MV-4-11 (cell line): ENCODE measurements around the gene RAB39B.
"Not testable (repeated sequence)": the region's sequence is repeated elsewhere in the genome, so short reads cannot be mapped to it uniquely, and the experiment has no call there.

ENCODE experiments used
- DNase-seq: peaks from one replicate; lab custom pipeline; 2025; lab: John Stamatoyannopoulos, UW

The RAB39B gene, protein sequence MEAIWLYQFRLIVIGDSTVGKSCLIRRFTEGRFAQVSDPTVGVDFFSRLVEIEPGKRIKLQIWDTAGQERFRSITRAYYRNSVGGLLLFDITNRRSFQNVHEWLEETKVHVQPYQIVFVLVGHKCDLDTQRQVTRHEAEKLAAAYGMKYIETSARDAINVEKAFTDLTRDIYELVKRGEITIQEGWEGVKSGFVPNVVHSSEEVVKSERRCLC

GRCh38 chrX:155263854-155264628 lies at the start of gene RAB39B:
Gene RAB39B, minus strand, starts transcription at chrX:155264491. Its CDS starts 203 bp downstream, at chrX:155264288.
- DNase-seq, result no peak

GRCh38 chrX:155313766-155314165 lies 49.5 kb upstream of the RAB39B start:
- no peak for DNase-seq

GRCh38 chrX:155293771-155294170 lies 29.5 kb upstream of the RAB39B start:
- no peak for DNase-seq

DNA sequence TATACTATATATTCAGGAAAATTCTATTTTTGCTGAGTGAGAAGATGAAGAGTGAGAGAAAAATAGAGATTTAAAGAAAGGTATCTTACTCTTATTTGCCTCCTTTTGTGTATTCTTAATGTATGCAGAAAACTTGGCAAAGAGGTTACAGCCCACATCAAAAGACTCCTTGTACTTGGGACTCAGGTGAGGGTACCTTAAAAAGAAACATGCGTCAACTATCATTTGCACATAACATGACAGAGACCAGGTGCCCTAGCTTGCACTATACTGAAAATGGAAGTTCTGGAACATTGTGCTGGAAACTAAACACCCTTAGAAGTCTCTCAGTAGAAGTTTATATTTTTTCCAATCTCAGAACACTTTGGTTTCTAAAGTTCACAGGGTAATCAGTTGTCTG lies 15.6 kb upstream of the RAB39B start:
- DNase-seq, result no peak

GRCh38 chrX:155270969-155271368 lies 6.7 kb upstream of the RAB39B start:
- DNase-seq, result no peak

DNA sequence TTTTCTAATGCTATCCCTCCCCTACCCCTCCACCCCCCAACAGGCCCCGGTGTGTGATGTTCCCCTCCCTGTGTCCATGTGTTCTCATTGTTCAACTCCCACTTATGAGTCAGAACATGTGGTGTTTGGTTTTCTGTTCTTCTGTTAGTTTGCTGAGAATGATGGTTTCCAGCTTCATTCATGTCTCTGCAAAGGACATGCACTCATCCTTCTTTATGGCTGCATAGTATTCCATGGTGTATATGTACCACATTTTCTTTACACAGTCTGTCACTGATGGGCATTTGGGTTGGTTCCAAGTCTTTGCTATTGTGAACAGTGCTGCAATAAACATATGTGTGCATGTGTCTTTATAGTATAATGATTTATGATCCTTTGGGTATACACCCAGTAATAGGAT lies 3.7 kb upstream of the RAB39B start:
- DNase-seq, result not testable (repeated sequence)

DNA sequence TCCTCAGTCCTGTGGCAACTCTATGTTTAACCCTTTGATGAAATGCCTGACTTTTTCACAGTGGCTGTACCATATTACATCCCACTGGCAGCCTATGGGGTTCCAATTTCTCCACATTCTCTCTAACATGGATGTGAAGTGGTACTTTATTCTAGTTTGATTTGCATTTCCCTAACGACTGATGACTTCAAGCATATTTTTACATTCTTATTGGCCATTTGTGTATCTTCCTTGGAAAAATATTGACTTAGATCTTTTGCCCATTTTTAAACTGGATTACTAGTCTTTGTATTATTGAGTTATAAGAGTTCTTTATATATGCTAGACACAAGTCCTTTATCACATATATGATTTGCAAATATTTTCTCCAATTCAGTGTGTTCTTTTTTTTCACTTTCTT lies 2.1 kb upstream of the RAB39B start:
- DNase-seq, result no peak

DNA sequence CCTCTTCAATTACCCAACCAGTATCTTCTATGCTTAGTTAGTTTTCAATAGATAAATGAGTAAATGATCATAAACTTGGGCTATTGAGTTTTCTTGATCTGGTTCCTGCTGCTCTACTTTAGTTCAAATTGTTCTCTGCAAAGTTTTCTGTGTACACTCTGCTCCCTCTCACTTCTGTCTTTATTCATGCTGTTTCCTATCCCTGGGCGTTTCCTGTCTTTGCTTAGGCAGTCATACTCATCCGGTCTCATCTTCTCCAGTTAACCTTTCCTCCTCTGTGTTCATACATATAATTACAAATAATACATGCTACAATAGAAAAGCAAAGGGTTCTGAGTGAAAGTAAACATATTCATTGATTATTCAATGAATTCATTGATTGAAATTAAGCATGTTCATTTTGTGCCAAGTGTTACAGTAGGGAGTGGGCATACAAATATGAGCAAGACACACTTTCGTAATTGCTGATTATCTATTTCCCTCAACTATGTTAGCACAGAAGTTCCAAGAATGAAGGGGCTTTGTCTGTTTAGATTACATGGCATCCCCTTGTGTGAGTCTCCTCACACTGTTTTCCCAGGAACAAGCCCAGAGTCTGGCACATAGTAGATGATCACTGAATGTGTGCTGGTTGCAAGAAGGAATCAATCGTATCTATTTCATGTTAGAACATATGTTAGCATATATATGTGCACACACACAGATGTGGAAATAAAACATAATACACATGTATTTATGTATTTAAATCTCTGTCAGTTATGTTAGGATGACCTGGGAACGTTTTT lies 1.1 kb downstream of the RAB39B start:
- no peak for DNase-seq

GRCh38 chrX:155259752-155260151 lies 4.5 kb downstream of the RAB39B start:
- no peak for DNase-seq

- DNase-seq, result no peak
These were observed 12.9 kb downstream of the RAB39B start for GRCh38 chrX:155251391-155251790.

DNA sequence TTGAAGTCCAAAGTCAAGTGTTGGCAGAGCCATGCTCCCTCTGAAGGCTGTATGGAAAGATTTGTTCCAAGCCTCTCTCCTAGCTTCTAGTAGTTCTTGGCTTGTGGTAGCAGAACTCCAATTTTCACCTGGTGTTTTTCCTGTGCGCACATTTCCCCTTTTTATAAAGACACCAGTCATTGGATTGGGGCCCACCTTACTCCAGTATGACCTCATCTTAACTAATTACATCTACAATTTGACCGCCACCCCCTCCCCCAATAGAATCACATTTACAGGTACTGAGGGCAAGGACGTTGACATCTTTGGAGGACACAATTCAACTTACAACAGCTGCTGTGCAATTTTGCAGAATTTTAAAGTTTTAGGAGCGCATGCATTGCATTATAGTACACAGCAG lies 16.8 kb downstream of the RAB39B start:
- no peak for DNase-seq

DNA sequence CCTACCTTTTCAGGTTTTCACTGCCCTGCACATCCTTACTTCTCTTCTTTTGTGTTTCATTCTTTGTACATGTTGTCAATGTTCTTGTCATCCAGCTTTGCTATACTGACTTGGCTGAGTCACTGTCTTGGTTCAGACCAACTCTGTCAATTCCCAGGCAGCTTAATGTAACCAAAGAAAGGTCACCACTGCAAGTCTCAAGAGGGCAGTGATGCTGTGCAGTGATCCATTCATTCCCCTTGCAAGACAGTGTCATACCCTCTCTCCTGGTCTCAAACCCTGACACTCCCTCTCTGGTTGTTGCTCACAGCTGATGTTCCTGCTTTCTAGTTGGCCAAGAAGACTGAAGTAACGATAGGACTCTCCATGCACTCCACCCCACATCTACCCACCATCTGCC lies 17.5 kb downstream of the RAB39B start:
- DNase-seq, result peak; percentile 0

DNA sequence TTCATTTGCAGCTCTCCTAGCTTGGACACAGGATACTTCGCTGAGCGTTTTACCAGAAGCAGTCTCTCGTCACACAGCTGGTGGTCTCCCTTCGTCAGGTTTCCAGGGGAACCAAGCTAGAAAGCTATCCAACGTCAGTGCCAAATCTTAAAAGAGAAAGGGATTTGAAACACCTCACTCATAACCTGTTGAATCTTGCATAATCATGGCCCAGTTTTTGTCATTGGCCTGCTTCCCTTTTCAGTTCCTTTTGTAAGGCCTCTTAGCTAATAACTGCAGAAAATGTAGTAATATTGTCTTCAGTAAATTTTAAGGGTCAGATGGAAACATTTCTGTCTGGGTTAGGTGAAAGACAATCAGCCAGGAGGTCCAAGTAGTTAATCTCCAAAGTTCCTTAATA lies 22.0 kb downstream of the RAB39B start:
- DNase-seq, result peak; percentile 76

DNA sequence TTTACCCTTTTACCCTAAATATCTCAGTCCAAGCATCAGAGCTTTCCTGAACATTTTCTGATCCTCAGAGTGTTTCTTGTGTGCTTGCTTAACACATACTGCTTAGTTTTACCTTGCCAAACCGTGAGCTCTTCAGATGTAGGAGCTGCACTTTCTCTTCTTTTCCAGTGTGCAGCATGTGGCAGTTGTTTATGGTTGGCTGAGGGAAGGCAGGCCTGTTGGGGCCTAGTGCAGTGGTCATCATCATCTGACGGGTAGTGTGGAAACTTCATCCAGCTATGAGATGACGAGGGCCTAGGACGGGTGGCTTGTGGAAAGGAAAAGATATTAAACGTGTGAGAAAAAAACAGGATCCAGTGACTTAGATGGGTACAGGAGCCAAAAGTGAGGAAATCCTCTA lies 26.6 kb downstream of the RAB39B start:
- DNase-seq, result no peak

- no peak for DNase-seq
These were observed 28.4 kb downstream of the RAB39B start for GRCh38 chrX:155235891-155236290.

- no peak for DNase-seq
These were observed 33.1 kb downstream of the RAB39B start for GRCh38 chrX:155231163-155231562.

- DNase-seq, result no peak
These were observed 38.5 kb downstream of the RAB39B start for GRCh38 chrX:155225774-155226173.

GRCh38 chrX:155223746-155224145 lies 40.5 kb downstream of the RAB39B start:
- not testable (repeated sequence) for DNase-seq

GRCh38 chrX:155221351-155221750 lies 42.9 kb downstream of the RAB39B start:
- no peak for DNase-seq

DNA sequence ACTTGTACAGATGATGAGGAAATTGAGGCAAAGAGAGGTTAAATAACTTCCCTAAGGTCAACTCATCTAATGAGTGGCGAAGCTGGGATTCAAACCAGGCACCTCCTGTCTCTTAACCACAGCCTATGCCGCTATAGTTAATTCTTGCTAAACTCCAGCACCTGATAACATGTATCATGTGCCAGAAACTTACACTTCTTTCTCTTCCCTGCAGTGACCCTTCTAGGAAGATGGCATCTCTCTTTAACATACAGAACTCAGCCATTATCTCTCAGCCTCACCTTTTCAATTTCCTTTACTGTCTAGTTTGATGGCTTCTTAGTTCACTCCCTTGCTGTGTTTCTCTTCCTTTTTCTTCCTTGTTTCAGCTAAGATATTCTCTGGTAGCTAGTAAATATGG lies 45.5 kb downstream of the RAB39B start:
- no peak for DNase-seq

GRCh38 chrX:155216940-155217440 lies 47.3 kb downstream of the RAB39B start:
- DNase-seq, result no peak

DNA sequence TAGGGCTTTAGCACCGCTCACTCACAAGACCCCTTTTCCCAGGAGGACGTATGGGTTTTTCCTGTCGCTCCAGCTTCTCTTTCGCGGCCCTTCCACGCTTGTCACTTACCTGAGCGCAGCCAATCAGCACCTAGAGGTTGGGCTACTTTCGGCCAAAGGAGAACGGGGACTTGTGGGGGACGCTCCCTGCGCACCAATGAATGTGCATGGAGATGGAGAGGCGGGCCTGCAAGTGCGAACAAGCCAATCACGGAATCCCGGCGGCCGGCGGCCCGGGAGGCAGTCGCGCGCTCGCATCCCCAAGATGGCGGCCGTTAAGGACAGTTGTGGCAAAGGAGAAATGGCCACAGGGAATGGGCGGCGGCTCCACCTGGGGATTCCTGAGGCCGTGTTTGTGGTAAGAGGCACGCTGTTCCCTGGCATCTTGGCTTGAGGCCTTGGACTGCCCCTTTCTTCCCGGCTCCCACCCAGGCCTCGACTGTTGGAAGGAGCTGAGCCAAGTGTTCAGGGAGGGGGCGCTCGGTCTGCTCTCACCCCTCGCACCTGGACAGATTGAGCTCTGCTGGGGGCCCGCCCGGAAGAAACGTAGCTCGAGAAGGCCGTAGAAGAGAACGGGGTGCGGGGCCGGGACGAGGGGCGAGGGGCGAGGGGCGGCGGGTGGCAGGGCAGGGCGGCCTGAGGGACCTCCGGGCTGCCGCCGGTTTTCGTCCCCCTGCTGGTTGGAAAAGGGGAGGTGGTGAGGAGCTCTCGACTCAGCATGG lies 47.9 kb downstream of the RAB39B start, which contains the start of gene VBP1:
TSS of gene VBP1 (plus strand) at position 282 of the 761 bp plus-strand sequence. CDS start at position 305, 23 bp downstream.
- peak; percentile 94 for DNase-seq
